ENCODE data around the gene SYT15.
"Not testable (repeated sequence)": the region's sequence is repeated elsewhere in the genome, so short reads cannot be mapped to it uniquely, and the experiment has no call there.

- not testable (repeated sequence) for TF ChIP-seq POLR2AphosphoS5 (IDR thresholded peaks at IDR 0.05; ENCODE audit: borderline replicate concordance, low read depth, low read length); EZH2 (IDR thresholded peaks at IDR 0.05); FOXP2 (optimal IDR thresholded peaks at IDR 0.05; ENCODE audit: control extremely low read depth, extremely low read length, insufficient read depth)
These were observed 3.6 kb downstream of the SYT15 start for GRCh38 chr10:46582568-46582967.
